ENCODE measurements around the gene HERC4.

GRCh38 chr10:68049289-68050078 is 25.6 kb downstream of the HERC4 start:
- TF ChIP-seq ATF3 (IDR thresholded peaks at IDR 0.05) = no peak
- no peak for TF ChIP-seq ATF3 (CRISPR knock-in tag; conservative IDR thresholded peaks at IDR 0.05)
- TF ChIP-seq RBBP5 (IDR thresholded peaks at IDR 0.05; ENCODE audit: borderline replicate concordance, insufficient read depth, low read length, poor library complexity, severe bottlenecking) = no peak
- TF ChIP-seq E4F1 (CRISPR knock-in tag; IDR thresholded peaks at IDR 0.05; ENCODE audit: borderline replicate concordance) = no peak
- TF ChIP-seq CTCF (IDR thresholded peaks at IDR 0.05 in 2 of 3, conservative IDR thresholded peaks at IDR 0.05 in 1 of 3; ENCODE audit: insufficient read depth in 2 of 3, low read depth in 1 of 3, low read length in 3 of 3) = no peak
- no peak for TF ChIP-seq ZNF124 (CRISPR knock-in tag; IDR thresholded peaks at IDR 0.05)
- TF ChIP-seq IRF9 (tag; IDR thresholded peaks at IDR 0.05) = no peak
- TF ChIP-seq CCNT2 (IDR thresholded peaks at IDR 0.05; ENCODE audit: borderline replicate concordance, extremely low read depth, insufficient read length, low read depth, low read length) = no peak
- no peak for TF ChIP-seq CREB1 (IDR thresholded peaks at IDR 0.05)
- no peak for TF ChIP-seq CREB1 (CRISPR knock-in tag; IDR thresholded peaks at IDR 0.05)
- TF ChIP-seq SMARCC2 (IDR thresholded peaks at IDR 0.05; ENCODE audit: low read depth) = no peak
- TF ChIP-seq TAF7 (tag; IDR thresholded peaks at IDR 0.05) = no peak
- no peak for TF ChIP-seq CBX3 (IDR thresholded peaks at IDR 0.05; ENCODE audit: borderline replicate concordance in 1 of 2, low read length in 2 of 2)
- TF ChIP-seq PRDM10 (IDR thresholded peaks at IDR 0.05; ENCODE audit: partially characterized antibody) = no peak
